ENCODE measurements around the gene XPO5. TPM values are rescaled to one million over a fixed set of nuclear protein-coding genes. Genes with fewer than 3 reads are reported as not detected.

The XPO5 gene
- total and polyA plus RNA-seq, 9 of the 15 experiments (the other 6 are each of a cell fraction or from before 2014, with no cell fraction given) = 36.0 to 170 (median 99.1) TPM

GRCh38 chr6:43624786-43625288 lies 49.0 kb upstream of the XPO5 start (continued):
- peak; percentile 82 for TF ChIP-seq SMAD3 (CRISPR knock-in tag; conservative IDR thresholded peaks at IDR 0.05)
- peak; percentile 24 for TF ChIP-seq KDM5B (IDR thresholded peaks at IDR 0.05; ENCODE audit: insufficient replicate concordance, low read depth, low read length)
- TF ChIP-seq HNRNPLL (IDR thresholded peaks at IDR 0.05; ENCODE audit: low read depth, low read length, poor library complexity, severe bottlenecking) = peak; percentile 17
- peak; percentile 41 for TF ChIP-seq CEBPG (CRISPR knock-in tag; IDR thresholded peaks at IDR 0.05)
- no peak for TF ChIP-seq CEBPG (tag; conservative IDR thresholded peaks at IDR 0.05 in 1 of 2, IDR thresholded peaks at IDR 0.05 in 1 of 2)
- TF ChIP-seq CREB1 (IDR thresholded peaks at IDR 0.05) = no peak
- TF ChIP-seq CREB1 (CRISPR knock-in tag; IDR thresholded peaks at IDR 0.05) = no peak
- TF ChIP-seq SREBF1 (IDR thresholded peaks at IDR 0.05; ENCODE audit: borderline replicate concordance, low read depth, low read length) = no peak
- TF ChIP-seq ZNF778 (CRISPR knock-in tag; IDR thresholded peaks at IDR 0.05) = no peak
- TF ChIP-seq ZNF12 (CRISPR knock-in tag; IDR thresholded peaks at IDR 0.05) = 0 out of 2 replicates have a peak, but pooled peaks have one; percentile 20
- TF ChIP-seq POLR2AphosphoS2 (IDR thresholded peaks at IDR 0.05; ENCODE audit: low read length) = 0 out of 2 replicates have a peak, but pooled peaks have one; percentile 4
- 0 out of 2 replicates have a peak, but pooled peaks have one; percentile 25 for TF ChIP-seq ARID4B (CRISPR knock-in tag; IDR thresholded peaks at IDR 0.05)
